Activated CD4-positive, alpha-beta T cell treated with anti-CD3 and anti-CD28 coated beads, Interleukin-10, Interleukin-2, amounts not matched to agents 100 ng/mL and 50 ng/mL, durations not matched to agents 16 hours and 8 hours (primary cell): ENCODE results near the gene PLPP2.
"Not testable (repeated sequence)": the region's sequence is repeated elsewhere in the genome, so short reads cannot be mapped to it uniquely, and the experiment has no call there.

Experiments used
- DNase-seq: peaks from one replicate; pipeline ENCODE4 v3.0.0-alpha.2; 2020

The PLPP2 gene

GRCh38 chr19:292281-292884, 1.2 kb upstream of the PLPP2 start:
- DNase-seq, result no peak

GRCh38 chr19:291561-292280, 518 bp upstream of the PLPP2 start:
- DNase-seq, result no peak

- DNase-seq, result no peak
Observed at GRCh38 chr19:290372-291005, 714 bp downstream of the PLPP2 start.

- peak; percentile 62 for DNase-seq
Observed at GRCh38 chr19:289651-290371, 1.4 kb downstream of the PLPP2 start.

GRCh38 chr19:288911-289310, 2.3 kb downstream of the PLPP2 start:
- no peak for DNase-seq

- no peak for DNase-seq
Observed at GRCh38 chr19:287381-287871, 3.8 kb downstream of the PLPP2 start.

- DNase-seq, result no peak
Observed at GRCh38 chr19:283395-283794, 7.8 kb downstream of the PLPP2 start.

GRCh38 chr19:282501-282900, 8.7 kb downstream of the PLPP2 start:
- DNase-seq, result no peak

GRCh38 chr19:281992-282391, 9.2 kb downstream of the PLPP2 start:
- no peak for DNase-seq

- DNase-seq, result no peak
Observed at GRCh38 chr19:281156-281853, 9.9 kb downstream of the PLPP2 start.

- no peak for DNase-seq
Observed at GRCh38 chr19:280541-281009, 10.6 kb downstream of the PLPP2 start.

GRCh38 chr19:279656-280055, 11.5 kb downstream of the PLPP2 start:
- DNase-seq, result no peak

- DNase-seq, result no peak
Observed at GRCh38 chr19:279231-279630, 12.0 kb downstream of the PLPP2 start.

GRCh38 chr19:277581-278165, 13.5 kb downstream of the PLPP2 start:
- no peak for DNase-seq

- DNase-seq, result no peak
Observed at GRCh38 chr19:277131-277530, 14.1 kb downstream of the PLPP2 start.

GRCh38 chr19:275958-276646, 15.1 kb downstream of the PLPP2 start:
- DNase-seq, result no peak

GRCh38 chr19:275000-275399, 16.2 kb downstream of the PLPP2 start:
- no peak for DNase-seq

GRCh38 chr19:273393-273792, 17.8 kb downstream of the PLPP2 start:
- DNase-seq, result no peak

- no peak for DNase-seq
Observed at GRCh38 chr19:271856-272255, 19.3 kb downstream of the PLPP2 start.

GRCh38 chr19:270766-271318, 20.4 kb downstream of the PLPP2 start:
- DNase-seq, result not testable (repeated sequence)

- DNase-seq, result no peak
Observed at GRCh38 chr19:269241-269640, 22.0 kb downstream of the PLPP2 start.
